Measurements from ENCODE around the gene CALR.

CALR gene

GRCh38 chr19:12984143-12984627 is 45.8 kb downstream of the CALR start:
- peak; percentile 5 for DNase-seq

GRCh38 chr19:12984683-12985048 is 46.3 kb downstream of the CALR start:
- no peak for DNase-seq

DNA sequence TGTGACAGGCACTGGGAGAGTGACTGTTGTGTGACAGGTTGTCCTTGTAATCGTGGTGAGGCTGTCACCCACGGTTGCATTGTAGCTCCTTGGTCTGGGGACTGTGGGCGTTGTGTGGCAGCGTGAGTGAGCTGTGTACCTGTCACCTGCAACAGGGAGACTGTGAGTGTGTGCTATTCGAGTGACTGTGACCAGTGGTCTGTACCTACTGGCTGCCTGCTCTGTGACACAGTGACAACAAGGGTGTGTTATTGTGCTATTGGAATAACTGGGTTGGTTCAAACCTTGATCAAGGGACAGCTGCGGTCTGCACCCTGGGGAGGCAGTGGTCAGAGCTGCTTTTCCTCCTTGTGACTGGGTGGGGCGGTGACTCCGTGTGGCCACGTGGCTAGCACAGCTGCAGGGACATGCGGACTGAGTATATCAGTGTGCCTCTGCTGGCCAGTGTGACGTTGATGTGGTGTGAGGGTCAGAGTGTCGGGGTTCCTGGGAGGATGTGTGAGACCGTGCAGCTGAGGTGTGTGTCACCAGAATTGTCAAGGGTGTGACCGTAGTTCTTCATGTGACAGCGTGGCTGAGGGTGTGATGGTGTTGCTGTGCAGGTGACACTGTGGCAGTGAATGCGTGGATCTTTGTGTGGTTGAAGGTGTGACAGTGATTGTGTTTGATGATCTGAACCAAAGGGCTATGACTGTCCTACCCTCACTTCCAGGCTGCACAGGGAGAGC is 46.8 kb downstream of the CALR start:
- DNase-seq, result peak; percentile 59

GRCh38 chr19:12986726-12987125 is 48.3 kb downstream of the CALR start:
- no peak for DNase-seq

DNA sequence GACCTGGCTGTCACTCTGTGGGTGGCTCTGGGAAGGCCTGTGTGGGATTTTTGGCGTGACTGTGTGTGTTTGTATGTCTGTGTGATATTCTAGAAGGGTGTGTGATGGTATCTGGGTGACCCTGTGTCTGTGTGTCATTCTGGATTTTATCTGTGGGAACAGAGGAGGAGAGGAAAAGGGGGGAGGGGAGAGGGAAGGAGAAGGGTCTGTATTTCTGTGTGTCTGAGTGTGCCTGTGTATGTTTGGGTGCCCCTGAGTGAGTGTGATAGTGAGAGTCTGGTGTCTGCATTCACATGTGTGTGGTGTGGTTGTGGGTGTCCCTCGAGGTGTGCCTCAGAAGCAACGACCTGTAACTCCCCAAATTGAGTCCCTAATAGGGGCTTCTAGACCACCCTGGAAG is 48.8 kb downstream of the CALR start:
- DNase-seq, result no peak

DNA sequence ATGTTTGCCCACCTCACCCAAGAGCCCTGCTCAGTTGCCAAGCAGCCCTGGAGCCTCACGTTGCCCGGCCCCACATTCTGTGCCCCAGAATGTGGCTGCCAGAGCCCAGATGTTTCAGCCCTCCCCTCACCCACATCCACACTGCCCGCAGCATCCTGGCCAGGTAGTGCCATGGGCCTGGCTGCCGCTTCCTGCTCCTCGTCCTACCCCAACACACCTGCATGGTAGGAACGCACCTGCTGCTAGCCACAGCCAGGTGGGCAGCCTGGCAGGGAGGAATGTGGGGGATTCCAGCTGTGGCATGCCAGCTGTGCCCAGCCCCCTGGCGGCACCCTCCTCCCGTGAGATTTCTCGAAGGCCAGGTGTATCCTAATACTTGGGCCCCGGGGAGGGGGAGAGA is 49.4 kb downstream of the CALR start:
- no peak for DNase-seq

- DNase-seq, result no peak
Measured at GRCh38 chr19:12990431-12990830, 52.0 kb downstream of the CALR start.

GRCh38 chr19:12990853-12991252 is 52.4 kb downstream of the CALR start:
- DNase-seq, result no peak

- no peak for DNase-seq
Measured at GRCh38 chr19:12991296-12991695, 52.9 kb downstream of the CALR start.

- DNase-seq, result no peak
Measured at GRCh38 chr19:12992729-12993128, 54.3 kb downstream of the CALR start.

DNA sequence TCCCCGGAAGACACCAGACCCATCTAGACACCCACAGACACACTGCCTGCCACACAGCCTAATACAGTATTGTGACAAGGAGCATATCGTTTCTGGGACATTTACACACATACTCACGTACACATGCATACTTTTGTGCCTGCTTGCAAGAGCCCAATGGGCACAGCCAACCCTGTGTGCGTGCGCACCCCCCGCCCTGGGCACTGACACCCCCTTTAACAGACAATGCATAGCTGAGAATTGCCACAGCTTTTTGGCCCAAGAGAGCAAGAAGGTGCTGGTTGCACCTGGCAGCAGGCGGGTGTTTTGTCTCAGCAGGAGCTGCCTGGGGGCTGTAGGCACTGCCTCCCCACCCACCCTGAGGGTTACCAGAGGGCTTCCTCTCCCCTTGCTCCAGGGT is 55.2 kb downstream of the CALR start:
- no peak for DNase-seq

Data from CD4-positive, alpha-beta T cell treated with Interferon gamma for 1 hour (primary cell).